HCT116 (cell line): Measurements from ENCODE around the gene KCNK5. TPM values are rescaled to one million over a fixed set of nuclear protein-coding genes. Genes with fewer than 3 reads are reported as not detected.

Experiments
- ATAC-seq: fragments of 200-7000 bp; cut with Tn5 transposase; 2 replicates; pipeline ENCODE4 v1.9.1; 2020; ENCODE audit warnings: mild to moderate bottlenecking, moderate library complexity
- BruUV-seq: library from RNA; stranded (reverse); fragments of 400-500 nt; replicated peaks from 2 replicates; lab custom pipeline; 2021; lab: Mats Ljungman, UMichigan
- CTCF ChIA-PET: fragments of 300-600 bp; sonication (Branson Sonifier 250); formaldehyde crosslinking; loops from one replicate; lab custom pipeline; 2021; ENCODE audit warnings: antibody characterized with exemption; lab: Charles Lee
- POLR2A ChIA-PET: fragments of 300-600, 350-600 bp; sonication (Branson Sonifier 250); formaldehyde crosslinking; loops from one replicate; lab custom pipeline; 2021; ENCODE audit warnings: antibody characterized with exemption; lab: Charles Lee
- RAD21 ChIA-PET, 2 experiments: fragments of 300-600 bp; sonication (Branson Sonifier 250); formaldehyde crosslinking; loops; one replicate each; lab custom pipeline; 2023; ENCODE audit warnings: low total read pairs in 2 of 2; ENCODE audit not compliant: uncharacterized antibody in 2 of 2, unreplicated experiment in 2 of 2, low non-redundant PET in 1 of 2; lab: Charles Lee
- DNase-seq: peaks from one replicate; pipeline ENCODE4 v3.0.0-alpha.2; 2010; ENCODE audit warnings: low read depth, low spot score
- H2AFZ ChIP-seq: fragments of 200-600 bp; shearing (Covaris generic), sonication (generic); 2 replicates; pipeline ENCODE4 v1.6.1; 2017; ENCODE audit warnings: low read depth, mixed run types, mixed read lengths, antibody characterized with exemption, low read length; ENCODE audit not compliant: poor library complexity, severe bottlenecking
- H3K27ac ChIP-seq: 2 replicates; pipeline ENCODE4 v1.5.1; 2012; ENCODE audit warnings: low read depth, low read length
- H3K27me3 ChIP-seq: fragments of 200-600 bp; sonication (generic); 2 replicates; pipeline ENCODE4 v1.6.1; 2016; ENCODE audit warnings: mixed run types, low read length, mixed read lengths; ENCODE audit not compliant: insufficient read depth
- H3K36me3 ChIP-seq, 2 experiments: fragments of 200-500 bp in 1 of 2; fragments of 200-600 bp in 1 of 2; sonication (Bioruptor generic) in 1 of 2; sonication (generic) in 1 of 2; 2 replicates each; pipeline versions ENCODE4 v1.5.1 to v1.6.1; 2014 to 2016; ENCODE audit warnings: low read length in 2 of 2, inconsistent platforms in 1 of 2, mixed read lengths in 1 of 2, mixed run types in 1 of 2; ENCODE audit not compliant: insufficient read depth in 2 of 2, control insufficient read depth in 1 of 2
- H3K4me1 ChIP-seq, 2 experiments: fragments of 200-600 bp in 1 of 2; sonication (generic) in 1 of 2; 2 replicates each; pipeline versions ENCODE4 v1.5.1 to v1.6.1; 2012 to 2017; ENCODE audit warnings: low read length in 2 of 2, inconsistent platforms in 1 of 2, mild to moderate bottlenecking in 1 of 2, mixed read lengths in 1 of 2, mixed run types in 1 of 2, moderate library complexity in 1 of 2; ENCODE audit not compliant: insufficient read depth in 2 of 2, control insufficient read depth in 1 of 2
- H3K4me2 ChIP-seq: fragments of 200-600 bp; sonication (generic); 2 replicates; pipeline ENCODE4 v1.6.1; 2017; ENCODE audit warnings: mixed run types, low read length, mixed read lengths
- H3K4me3 ChIP-seq, 2 experiments: fragments of 200-600 bp in 1 of 2; sonication (generic) in 1 of 2; replicated peaks in 1 of 2; 2 replicates each; pipeline ENCODE4 v1.5.1; 2011 to 2016; ENCODE audit warnings: low read length in 2 of 2, control low read depth in 1 of 2, low read depth in 1 of 2, mild to moderate bottlenecking in 1 of 2, mixed read lengths in 1 of 2, mixed run types in 1 of 2
- H3K79me2 ChIP-seq: fragments of 200-600 bp; sonication (generic); 2 replicates; pipeline ENCODE4 v1.6.1; 2017; ENCODE audit warnings: mild to moderate bottlenecking, mixed run types, low read length, moderate library complexity, mixed read lengths; ENCODE audit not compliant: insufficient read depth
- H3K9ac ChIP-seq: fragments of 200-600 bp; sonication (generic); 2 replicates; pipeline ENCODE4 v1.6.1; 2016; ENCODE audit warnings: low read length, mixed read lengths
- H3K9me2 ChIP-seq: fragments of 200-600 bp; sonication (generic), shearing (Covaris generic); 2 replicates; pipeline ENCODE4 v1.6.1; 2017; ENCODE audit warnings: mixed run types, mild to moderate bottlenecking, moderate library complexity; ENCODE audit not compliant: insufficient read depth
- H3K9me3 ChIP-seq, 2 experiments: fragments of 200-500 bp in 1 of 2; fragments of 200-600 bp in 1 of 2; sonication (Bioruptor generic) in 1 of 2; sonication (generic) in 1 of 2; 2 replicates each; pipeline ENCODE4 v1.6.1; 2014 to 2017; ENCODE audit warnings: low read length in 2 of 2, mixed read lengths in 2 of 2, inconsistent platforms in 1 of 2, low read depth in 1 of 2, mild to moderate bottlenecking in 1 of 2, mixed run types in 1 of 2, moderate library complexity in 1 of 2; ENCODE audit not compliant: control insufficient read depth in 1 of 2, insufficient read depth in 1 of 2
- H4K20me1 ChIP-seq: fragments of 200-600 bp; sonication (generic), shearing (Covaris generic); 2 replicates; pipeline ENCODE4 v1.6.1; 2017; ENCODE audit warnings: mixed run types, mild to moderate bottlenecking, moderate library complexity; ENCODE audit not compliant: insufficient read depth
- EGR1 ChIP-seq: IDR thresholded peaks from 2 replicates; pipeline ENCODE4 v1.6.1; 2012; ENCODE audit warnings: low read depth
- ELF1 ChIP-seq: IDR thresholded peaks from 2 replicates; pipeline ENCODE4 v1.6.1; 2012; ENCODE audit warnings: low read depth, borderline replicate concordance
- EZH2phosphoT487 ChIP-seq: fragments of 200-600 bp; IDR thresholded peaks from 2 replicates; pipeline ENCODE4 v1.6.1; 2018; ENCODE audit warnings: antibody characterized with exemption, borderline replicate concordance
- JUND ChIP-seq: IDR thresholded peaks from 2 replicates; pipeline ENCODE4 v1.6.1; 2012
- POLR2A ChIP-seq: IDR thresholded peaks from 2 replicates; pipeline ENCODE4 v1.7.0; 2011; ENCODE audit warnings: borderline replicate concordance; ENCODE audit not compliant: insufficient read depth, insufficient read length; ENCODE audit errors: extremely low read depth
- POLR2AphosphoS5 ChIP-seq: IDR thresholded peaks from 2 replicates; pipeline ENCODE4 v1.6.1; 2011; ENCODE audit warnings: mild to moderate bottlenecking, low read depth, low read length, moderate library complexity
- RAD21 ChIP-seq: IDR thresholded peaks from 2 replicates; pipeline ENCODE4 v1.6.1; 2012; ENCODE audit warnings: low read depth, mild to moderate bottlenecking
- SP1 ChIP-seq: IDR thresholded peaks from 2 replicates; pipeline ENCODE4 v1.6.1; 2012; ENCODE audit warnings: low read depth
- TCF7L2 ChIP-seq: IDR thresholded peaks from 2 replicates; pipeline ENCODE4 v1.7.0; 2011; ENCODE audit warnings: borderline replicate concordance, inconsistent platforms; ENCODE audit not compliant: insufficient read depth, insufficient read length; ENCODE audit errors: extremely low read depth
- ZFX ChIP-seq: fragments of 450-650 bp; IDR thresholded peaks from 2 replicates; pipeline ENCODE4 v1.6.1; 2017
- intact Hi-C: fragments of 100-400 bp; cut with micrococcal nuclease; formaldehyde crosslinking; loops from 2 replicates; pipeline ENCODE4 v1.10.0; 2022
- total RNA-seq: library from RNA; stranded (reverse); gene quantifications from one replicate; pipeline ENCODE4 v1.2.1, GENCODE V29; 2021; ENCODE audit not compliant: unreplicated experiment
- TF ChIP-seq, protein P1 (sequence below): IDR thresholded peaks from 2 replicates; pipeline ENCODE4 v1.6.1; 2012; ENCODE audit warnings: low read depth
- TF ChIP-seq, protein P2 (sequence below): IDR thresholded peaks from 2 replicates; pipeline ENCODE4 v1.6.1; 2012
- TF ChIP-seq, protein P3 (sequence below): IDR thresholded peaks from 2 replicates; pipeline ENCODE4 v1.6.1; 2011; ENCODE audit warnings: mild to moderate bottlenecking, low read length, moderate library complexity; ENCODE audit not compliant: insufficient replicate concordance; ENCODE audit errors: extremely low read depth

The KCNK5 gene
- total RNA-seq, 1 experiment from 2014 or later, result 9.5 TPM

DNA sequence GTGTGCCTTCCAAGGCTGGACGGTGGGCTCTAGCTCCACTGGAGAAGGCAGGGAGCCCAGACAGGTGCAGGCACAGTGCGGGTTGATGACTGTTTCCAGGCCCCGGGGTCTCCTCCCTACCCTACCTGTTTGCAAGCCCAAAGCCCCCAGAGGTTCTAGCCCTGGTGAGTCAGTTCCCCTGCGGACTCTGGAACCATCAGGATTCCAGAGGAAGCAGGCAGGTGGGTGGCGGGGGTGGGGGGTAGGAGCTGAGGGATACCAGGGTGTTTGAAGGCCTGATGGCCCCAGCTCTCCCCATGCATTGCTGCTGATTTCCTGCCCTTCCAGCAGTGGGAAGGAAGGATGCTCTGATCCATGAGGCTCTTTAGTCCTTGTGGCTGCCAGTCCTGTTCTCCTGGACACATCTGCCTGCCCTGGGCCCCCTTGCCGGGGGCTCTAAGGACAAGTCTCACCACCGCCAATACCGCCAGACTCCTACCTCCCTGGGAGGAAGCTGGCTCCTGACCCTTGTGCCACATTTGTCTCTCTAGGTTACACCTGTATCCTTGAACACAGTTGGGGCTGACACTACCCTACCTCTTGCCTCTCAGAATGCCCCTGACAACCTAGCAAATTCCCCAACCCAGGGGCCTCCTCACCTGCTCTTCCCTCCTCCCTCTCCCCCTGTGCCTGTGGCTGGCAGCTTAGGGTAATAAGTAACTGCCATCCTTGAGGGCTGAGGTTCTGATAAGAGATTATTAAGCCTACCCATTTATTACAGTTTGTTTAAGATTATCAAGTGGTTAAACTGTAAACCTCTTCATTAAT, 21.7 kb downstream of the KCNK5 start:
- Histone ChIP-seq H3K4me3 (no peak overlapping the region), H3K27ac (no peak overlapping the region), H3K9me3 (no peaks in the 10 kb centered on the region), H3K36me3 (no peaks in the 10 kb centered on the region), H3K9ac (no peak overlapping the region), H3K4me2 (no peak overlapping the region), H3K27me3 (no peaks in the 10 kb centered on the region), H3K9me2 (no peaks in the 10 kb centered on the region), H3K4me1 (peaks cover 37 to 65% of the 10 kb centered on the region in 2 experiments), H3K79me2 (peaks cover 79% of the 10 kb centered on the region), H4K20me1 (no peaks in the 10 kb centered on the region), H2AFZ (no peak overlapping the region)
- intact Hi-C loops, result no loop called here
- no peak for DNase-seq
- no TSS peak for BruUV-seq
- ChIA-PET RAD21 (no interaction called here), POLR2A (interaction anchor here (1.1 kb wide), 1 partner anchor 17 kb away, joined by 4 read pairs; no protein-coding TSS in a partner anchor), CTCF (interaction anchor here (0.7 kb wide), 1 partner anchor 95 kb away, joined by 3 read pairs; no protein-coding TSS in a partner anchor)
- ATAC-seq, result no peak
- no peak for TF ChIP-seq POLR2A

DNA sequence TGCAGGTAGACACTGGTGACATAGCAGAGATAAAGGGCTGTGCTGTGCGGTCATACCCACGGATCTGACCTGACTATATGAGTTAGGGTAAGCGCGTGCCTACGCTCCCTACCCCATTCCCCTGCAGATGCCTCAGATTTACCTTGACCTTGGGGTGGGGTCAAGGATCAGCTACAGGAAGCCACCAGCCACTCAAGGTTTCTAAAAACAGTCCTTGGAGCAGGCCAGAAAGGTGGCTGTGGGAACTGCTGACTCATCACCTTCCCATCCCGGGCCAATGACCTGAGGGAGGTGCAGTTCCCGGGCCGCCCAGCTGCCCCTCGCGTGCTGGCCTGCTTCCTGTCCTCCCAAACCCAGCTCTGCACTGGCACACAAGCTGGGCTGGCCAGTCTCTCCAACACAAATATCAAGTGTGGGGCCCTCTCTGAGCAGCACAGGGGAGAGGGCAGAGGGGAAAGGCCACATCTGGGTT, 23.0 kb downstream of the KCNK5 start:
- no peaks in the 10 kb centered on the region for H3K9me3 ChIP-seq
- intact Hi-C loops, result no loop called here
- H3K9ac ChIP-seq, result no peak overlapping the region
- no peak overlapping the region for H3K4me3 ChIP-seq
- no peaks in the 10 kb centered on the region for H3K9me2 ChIP-seq
- no peaks in the 10 kb centered on the region for H3K36me3 ChIP-seq
- H2AFZ ChIP-seq, result no peak overlapping the region
- H3K4me1 ChIP-seq, result peaks cover 37 to 65% of the 10 kb centered on the region in 2 experiments
- ATAC-seq (no peak), DNase-seq (no peak)
- BruUV-seq, result no TSS peak
- H3K79me2 ChIP-seq, result peaks cover 83% of the 10 kb centered on the region
- no peaks in the 10 kb centered on the region for H4K20me1 ChIP-seq
- POLR2A ChIA-PET, result interaction anchor here (1.1 kb wide), 1 partner anchor 18 kb away, joined by 4 read pairs; no protein-coding TSS in a partner anchor
- CTCF ChIA-PET, result no interaction called here
- no peak overlapping the region for H3K4me2 ChIP-seq
- H3K27me3 ChIP-seq, result no peaks in the 10 kb centered on the region
- no peak overlapping the region for H3K27ac ChIP-seq
- RAD21 ChIA-PET, result no interaction called here
- no peak for TF ChIP-seq SP1
- no peak for TF ChIP-seq POLR2AphosphoS5
- TF ChIP-seq ELF1, result no peak
- TF ChIP-seq EGR1, result no peak
- no peak for TF ChIP-seq EZH2phosphoT487
- TF ChIP-seq, protein P1, sequence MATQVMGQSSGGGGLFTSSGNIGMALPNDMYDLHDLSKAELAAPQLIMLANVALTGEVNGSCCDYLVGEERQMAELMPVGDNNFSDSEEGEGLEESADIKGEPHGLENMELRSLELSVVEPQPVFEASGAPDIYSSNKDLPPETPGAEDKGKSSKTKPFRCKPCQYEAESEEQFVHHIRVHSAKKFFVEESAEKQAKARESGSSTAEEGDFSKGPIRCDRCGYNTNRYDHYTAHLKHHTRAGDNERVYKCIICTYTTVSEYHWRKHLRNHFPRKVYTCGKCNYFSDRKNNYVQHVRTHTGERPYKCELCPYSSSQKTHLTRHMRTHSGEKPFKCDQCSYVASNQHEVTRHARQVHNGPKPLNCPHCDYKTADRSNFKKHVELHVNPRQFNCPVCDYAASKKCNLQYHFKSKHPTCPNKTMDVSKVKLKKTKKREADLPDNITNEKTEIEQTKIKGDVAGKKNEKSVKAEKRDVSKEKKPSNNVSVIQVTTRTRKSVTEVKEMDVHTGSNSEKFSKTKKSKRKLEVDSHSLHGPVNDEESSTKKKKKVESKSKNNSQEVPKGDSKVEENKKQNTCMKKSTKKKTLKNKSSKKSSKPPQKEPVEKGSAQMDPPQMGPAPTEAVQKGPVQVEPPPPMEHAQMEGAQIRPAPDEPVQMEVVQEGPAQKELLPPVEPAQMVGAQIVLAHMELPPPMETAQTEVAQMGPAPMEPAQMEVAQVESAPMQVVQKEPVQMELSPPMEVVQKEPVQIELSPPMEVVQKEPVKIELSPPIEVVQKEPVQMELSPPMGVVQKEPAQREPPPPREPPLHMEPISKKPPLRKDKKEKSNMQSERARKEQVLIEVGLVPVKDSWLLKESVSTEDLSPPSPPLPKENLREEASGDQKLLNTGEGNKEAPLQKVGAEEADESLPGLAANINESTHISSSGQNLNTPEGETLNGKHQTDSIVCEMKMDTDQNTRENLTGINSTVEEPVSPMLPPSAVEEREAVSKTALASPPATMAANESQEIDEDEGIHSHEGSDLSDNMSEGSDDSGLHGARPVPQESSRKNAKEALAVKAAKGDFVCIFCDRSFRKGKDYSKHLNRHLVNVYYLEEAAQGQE, result no peak
- TF ChIP-seq, protein P2, sequence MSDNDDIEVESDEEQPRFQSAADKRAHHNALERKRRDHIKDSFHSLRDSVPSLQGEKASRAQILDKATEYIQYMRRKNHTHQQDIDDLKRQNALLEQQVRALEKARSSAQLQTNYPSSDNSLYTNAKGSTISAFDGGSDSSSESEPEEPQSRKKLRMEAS, result no peak
- TF ChIP-seq RAD21, result no peak
- TF ChIP-seq POLR2A, result no peak
- TF ChIP-seq, protein P3, sequence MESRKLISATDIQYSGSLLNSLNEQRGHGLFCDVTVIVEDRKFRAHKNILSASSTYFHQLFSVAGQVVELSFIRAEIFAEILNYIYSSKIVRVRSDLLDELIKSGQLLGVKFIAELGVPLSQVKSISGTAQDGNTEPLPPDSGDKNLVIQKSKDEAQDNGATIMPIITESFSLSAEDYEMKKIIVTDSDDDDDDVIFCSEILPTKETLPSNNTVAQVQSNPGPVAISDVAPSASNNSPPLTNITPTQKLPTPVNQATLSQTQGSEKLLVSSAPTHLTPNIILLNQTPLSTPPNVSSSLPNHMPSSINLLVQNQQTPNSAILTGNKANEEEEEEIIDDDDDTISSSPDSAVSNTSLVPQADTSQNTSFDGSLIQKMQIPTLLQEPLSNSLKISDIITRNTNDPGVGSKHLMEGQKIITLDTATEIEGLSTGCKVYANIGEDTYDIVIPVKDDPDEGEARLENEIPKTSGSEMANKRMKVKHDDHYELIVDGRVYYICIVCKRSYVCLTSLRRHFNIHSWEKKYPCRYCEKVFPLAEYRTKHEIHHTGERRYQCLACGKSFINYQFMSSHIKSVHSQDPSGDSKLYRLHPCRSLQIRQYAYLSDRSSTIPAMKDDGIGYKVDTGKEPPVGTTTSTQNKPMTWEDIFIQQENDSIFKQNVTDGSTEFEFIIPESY, result no peak
- no peak for TF ChIP-seq JUND
- TF ChIP-seq ZFX, result no peak
- no peak for TF ChIP-seq TCF7L2
